ENCODE measurements around the gene DDOST.
A peak's percentile ranks its signal among the peaks of the same experiment; 100 is the strongest.

DDOST gene

DNA sequence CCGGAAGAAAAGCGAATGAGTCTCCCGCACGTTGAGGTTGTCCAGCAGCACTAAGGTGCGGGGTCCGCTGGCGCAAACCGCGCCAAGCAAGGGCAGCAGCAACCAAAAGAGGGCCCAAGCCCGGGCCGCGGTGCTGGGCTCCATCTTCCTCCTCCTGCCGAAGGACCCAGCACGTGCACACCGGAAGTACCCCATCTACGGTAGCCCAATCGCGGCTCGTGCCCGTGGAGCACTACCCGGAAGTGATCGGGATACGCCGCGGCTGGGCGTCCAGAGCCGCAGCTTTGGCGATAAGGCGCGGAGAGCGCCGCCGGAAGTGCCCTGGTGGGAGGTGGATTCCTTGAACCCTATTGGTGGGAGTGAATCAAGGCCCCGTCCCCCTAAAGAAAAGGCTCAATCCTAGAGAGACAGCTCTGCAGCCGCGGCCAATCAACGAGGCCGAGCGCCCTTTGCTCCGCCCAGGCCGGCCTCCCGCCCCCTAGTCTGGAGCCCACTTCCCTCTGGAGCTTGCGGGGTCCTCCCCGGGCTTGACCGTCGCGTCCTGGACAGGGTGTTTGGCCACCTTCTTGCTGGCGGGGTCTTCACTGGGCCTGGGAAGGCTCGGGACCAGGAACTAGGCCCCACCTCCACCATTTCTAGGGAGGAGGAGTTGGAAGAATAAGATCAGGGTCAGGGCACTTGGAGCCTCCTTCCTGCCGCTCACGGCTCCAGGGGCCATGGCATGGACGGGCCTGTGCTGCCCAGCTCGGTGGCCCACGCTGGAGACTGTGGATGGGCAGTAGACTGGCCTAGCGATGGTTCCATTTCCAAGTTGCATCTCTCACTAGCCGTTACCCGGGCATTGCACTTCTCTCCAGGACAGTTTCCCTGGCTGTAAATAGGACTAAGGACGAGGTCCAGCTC is at the start of gene DDOST:
Gene DDOST, minus strand, starts transcription at position 163 of the 903 bp plus-strand sequence. Its CDS starts 19 bp downstream, at position 144.
- peak; percentile 79 to 91 for DNase-seq (ENCODE audit: low read depth in 2 of 2, low spot score in 1 of 2)

DNA sequence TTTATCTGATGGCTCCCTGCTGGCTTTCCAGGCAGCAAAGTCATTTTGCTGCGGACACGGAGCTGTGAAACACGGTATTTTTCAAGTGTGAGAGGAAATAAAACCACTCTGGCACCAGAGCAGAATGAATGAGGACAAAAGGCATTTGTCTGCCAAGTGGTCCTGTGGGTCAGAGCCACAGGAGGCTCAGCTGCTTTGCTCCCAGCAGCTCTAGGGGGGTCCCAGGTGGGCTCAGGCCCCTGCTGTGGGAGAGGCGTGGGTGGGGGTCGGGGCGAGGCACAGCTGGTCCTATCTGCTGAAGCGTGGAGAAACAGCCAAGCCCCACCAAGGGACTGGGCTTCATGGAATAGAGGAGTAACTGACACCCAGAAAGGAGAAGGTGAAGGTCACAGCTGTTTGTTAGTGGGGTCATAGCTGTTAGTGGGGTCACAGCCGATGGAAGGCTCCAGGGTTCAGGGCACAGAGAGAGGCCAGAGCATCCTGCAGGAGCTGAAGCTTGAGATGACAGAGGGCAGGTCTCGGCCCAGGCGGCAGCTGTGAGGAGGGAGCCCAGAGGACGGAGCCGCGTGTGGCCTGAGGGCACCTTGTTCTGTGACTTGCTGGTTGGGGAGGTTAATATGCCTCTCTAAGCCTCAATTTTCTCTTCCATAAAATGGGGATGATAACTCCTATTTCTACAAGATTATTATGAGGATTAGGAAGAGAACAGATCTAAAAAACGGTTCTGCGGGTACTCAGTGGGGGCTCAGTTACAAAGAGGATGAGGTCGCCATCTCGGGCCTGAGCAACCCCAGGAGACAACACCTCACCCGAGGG is 49.5 kb upstream of the DDOST start:
- no peak for DNase-seq (ENCODE audit: low read depth in 2 of 2, low spot score in 1 of 2)

DNA sequence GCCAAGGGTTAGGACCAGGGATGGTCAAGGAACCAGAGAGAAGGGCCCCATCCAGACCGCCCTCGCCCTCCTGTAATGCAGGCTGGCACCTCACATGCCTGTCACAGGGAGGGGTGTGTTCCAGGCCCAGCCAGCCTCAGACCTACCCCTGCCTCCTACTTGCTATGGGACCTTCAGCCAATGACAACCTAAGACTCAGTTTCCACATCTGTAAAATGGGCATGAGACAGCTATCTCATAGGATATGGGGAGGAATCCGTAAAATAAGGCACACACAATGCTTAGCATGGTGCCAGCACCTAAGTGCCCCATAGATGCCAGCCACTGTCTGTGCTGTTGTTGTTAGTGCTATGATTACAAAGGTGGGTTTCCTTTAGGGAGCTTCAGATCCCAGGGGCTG is 48.7 kb upstream of the DDOST start:
- no peak for DNase-seq (ENCODE audit: low read depth in 2 of 2, low spot score in 1 of 2)

DNA sequence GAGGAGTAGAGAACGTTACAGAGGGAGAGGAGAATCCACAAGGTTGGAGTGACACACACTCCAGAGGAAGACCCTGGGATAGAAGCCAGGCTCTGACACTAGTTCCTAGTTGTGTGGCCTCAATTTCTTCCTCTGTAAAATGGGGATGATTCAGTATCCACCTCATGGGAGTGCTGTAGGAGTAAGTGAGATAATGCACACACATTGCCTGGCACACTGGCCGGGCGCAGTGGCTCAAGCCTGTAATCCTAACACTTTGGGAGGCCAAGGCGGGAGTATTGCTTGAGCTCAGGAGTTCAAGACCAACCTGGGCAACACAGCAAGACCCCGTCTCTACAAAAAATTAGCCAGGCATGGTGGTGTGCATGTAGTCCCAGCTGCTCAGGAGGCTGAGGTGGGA is 47.7 kb upstream of the DDOST start:
- DNase-seq (ENCODE audit: low read depth in 2 of 2, low spot score in 1 of 2) = no peak

DNA sequence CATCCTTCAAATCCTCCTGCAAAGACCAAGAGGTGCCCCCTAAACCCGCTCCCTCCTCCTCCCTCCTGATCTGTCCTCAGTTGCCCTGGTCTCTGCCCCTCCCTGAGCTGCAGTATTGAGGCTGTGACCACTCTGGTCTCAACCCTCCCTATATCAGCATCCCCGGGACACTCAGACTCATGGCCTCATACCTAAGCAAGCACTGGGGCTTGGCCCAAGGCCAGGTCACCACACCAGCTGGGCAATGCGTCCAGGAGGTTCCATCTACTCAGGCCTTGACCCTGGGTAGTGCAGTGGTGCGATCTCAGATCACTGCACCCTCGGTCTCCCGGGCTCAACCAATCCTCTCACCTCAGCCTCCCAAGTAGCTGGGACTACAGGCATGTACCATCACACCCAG is 46.9 kb upstream of the DDOST start:
- DNase-seq (ENCODE audit: low read depth in 2 of 2, low spot score in 1 of 2) = no peak

DNA sequence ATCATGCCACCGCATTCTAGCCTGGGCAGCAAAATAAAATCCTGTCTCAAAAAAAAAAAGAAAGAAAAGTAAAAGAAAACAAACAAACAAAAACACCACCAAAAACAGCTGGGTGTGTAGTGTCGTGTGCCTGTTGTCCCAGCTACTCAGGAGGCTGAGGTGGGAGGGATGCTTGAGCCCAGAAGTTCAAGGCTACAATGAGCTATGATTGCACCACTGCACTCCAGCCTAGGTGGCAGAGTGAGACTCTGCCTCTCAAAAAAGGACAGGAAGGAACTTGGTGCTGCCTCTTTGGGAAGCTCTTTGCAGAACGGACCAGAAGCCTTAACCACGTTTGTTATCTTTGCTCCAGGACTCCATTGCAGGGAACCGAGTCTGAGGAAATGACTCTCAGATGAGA is 45.7 kb upstream of the DDOST start:
- DNase-seq (ENCODE audit: low read depth in 2 of 2, low spot score in 1 of 2) = no peak

DNA sequence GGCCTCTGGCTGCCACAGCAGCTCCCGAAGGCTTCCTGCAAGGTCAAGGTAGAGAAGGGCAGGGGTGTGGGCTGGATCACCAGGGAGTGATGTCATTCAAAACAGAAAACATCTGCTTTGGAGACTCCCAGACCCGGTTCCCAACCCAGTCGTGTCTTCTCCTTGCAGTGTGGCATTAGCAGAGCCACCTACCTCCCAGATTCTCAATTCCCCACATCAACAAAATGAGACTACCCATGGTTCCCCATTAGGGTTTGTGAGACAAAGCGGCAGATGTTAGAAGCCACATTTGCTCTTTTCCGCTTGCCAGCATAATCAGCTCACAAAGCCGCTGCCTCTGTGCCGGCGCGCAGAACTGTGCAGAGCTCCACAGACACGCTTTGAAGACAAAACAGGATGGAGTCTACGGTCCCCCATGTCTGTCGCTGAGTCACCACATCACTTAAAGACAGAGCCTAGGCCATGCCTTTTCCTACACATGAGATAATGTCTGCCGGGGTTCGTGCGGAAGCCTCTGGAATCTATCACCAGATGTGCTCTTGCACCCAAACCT is 44.1 kb upstream of the DDOST start:
- no peak for DNase-seq (ENCODE audit: low read depth in 2 of 2, low spot score in 1 of 2)

DNA sequence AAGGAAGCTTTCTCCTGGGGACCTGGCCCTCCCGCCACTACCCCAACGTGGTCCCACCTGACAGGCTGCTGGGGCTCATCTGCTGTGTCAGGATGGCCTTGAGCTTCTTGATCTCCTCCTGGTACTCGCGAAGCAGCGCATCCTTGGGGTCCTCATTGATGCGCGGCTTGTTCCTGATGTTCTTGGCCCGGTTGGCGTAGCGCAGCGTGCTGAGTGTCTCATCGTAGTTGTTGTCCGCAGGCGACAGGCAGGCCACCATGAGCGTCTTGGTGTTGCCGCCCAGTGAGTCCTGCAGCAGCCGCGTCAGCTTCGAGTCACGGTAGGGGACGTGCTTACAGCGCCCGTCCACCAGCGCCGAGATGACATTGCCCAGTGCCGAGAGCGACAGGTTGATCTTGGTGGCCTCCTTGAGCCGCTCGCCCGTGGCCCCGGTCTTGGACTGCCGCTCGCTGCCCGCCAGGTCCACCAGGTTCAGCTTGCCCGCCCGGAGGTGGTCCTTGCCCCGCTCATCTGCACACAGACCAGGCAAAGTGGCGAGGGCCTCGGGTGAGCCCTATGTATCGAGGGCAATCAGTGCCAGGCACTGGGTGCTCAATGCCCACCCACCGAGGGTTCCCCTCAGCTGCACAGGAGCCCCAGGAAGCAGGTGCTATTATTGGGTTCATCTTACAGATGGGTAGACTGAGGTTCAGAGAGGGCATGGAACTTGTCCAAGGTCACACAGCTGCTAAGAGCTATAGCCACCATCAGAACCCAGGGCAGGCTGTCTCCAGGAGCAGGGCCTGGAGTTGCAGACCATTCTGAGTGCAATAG is 43.4 kb upstream of the DDOST start:
- no peak for DNase-seq (ENCODE audit: low read depth in 2 of 2, low spot score in 1 of 2)

DNA sequence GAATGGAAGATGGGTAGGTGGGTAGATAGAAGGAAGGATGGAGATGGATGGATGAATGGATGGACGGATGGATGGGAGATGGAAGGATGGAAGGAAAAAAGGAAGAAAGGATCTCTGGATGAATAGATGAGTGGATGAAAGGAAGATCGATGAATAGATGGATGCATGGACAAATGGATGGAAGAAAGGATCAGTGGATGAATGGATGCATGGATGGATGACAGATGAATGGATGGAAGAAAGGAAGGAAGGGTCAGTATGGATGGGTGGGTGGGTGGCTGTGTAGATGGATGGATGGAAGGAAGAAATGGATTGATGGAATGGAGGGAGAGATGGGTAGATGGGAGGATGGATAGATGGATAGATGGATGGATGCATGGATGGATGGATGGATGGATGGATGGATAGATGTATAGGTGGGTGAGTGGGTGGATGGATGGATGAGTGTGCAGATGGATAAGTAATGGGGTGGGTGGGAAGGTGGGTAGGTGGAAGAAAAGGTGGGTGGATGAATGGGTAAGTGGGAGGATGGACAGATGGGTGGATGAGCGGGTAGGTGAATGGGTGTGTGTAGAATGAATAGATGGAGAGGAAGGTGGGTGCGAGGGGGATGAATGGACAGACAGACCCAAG is 42.1 kb upstream of the DDOST start:
- DNase-seq (ENCODE audit: low read depth in 2 of 2, low spot score in 1 of 2) = no peak

DNA sequence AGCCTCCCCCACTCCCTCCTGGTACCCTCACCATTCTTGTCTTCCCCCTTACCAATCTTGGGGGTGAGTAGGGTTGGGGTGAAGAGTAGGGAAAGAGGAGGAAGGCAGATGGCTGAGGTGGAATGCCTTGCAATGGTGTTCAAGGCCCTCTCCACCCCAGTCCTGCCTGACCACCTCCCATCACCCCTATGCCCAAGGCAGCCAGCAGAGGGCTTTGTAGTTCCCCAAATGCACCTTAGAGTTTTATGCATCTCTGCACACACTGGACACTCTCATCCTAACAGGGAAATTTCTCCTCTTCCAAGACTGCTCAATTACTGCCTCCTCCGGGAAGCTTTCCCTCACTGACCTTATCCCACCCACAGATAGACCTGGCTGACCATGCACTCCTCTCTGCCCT is 41.2 kb upstream of the DDOST start:
- no peak for DNase-seq (ENCODE audit: low read depth in 2 of 2, low spot score in 1 of 2)

DNA sequence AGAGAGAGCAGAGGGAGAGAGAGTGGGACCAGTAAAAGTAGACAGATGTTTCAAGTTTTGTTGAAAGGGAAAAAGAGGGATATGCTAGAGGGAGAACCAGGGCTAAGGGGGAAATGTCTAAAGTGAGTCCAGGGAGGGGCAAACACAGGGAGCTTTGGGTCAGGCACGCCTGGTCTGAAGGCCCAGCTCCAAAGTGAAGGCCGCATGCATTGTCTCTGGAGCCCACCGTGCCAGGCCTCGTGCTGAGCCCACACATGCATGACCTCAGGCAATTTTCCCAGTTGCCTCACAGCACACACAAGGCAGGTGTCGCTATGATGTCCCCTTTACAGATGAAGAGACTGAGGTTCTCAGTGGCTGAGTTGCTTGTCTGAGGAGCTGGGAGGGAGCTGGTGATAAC is 40.7 kb upstream of the DDOST start:
- no peak for DNase-seq (ENCODE audit: low read depth in 2 of 2, low spot score in 1 of 2)

DNA sequence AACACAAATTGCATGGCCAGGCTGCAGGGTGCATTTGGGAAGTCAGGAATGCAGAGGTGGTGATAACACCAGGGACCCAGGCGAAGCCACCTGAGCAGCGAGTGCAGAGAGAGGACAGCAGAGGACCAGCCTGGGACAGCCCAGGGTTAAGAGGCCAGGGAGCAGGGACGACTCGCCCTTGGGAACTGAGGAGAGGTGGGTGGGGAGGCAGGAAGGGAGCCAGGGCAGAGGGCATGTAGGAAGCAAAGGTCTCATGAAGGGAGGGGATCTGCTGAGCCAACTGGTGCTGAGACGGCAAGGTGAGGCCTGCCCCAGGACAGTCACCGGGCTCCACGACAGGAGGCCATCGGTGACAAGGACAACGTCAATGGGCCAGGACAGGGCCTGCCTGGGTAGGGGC is 40.3 kb upstream of the DDOST start:
- DNase-seq (ENCODE audit: low read depth in 2 of 2, low spot score in 1 of 2) = no peak

DNA sequence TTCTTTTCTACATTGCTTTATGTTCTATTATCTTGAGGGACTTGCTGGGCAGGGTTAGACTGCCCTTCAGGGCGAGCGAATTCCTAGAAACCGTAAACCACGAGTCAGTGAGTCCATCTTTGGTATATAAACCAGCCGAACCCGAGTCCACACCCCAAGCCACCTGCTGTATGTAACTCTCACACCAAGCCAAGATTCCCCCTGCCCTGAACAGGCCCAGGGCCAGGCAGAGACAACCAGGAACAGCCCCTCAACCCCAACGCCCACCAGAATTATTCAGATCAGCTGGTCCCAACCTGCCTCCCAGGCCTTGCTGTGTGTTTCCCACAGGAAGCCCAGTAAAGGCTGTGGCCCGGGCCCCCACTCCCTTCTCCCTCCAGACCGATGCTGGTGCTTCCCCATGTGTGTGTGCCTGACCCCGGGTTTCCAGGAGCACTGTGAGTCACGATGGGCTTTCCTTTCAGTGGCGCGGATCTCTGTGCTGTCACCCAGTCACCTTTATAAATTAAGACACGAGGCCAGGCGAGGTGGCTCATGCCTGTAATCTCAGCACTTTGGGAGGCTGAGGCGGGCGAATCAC is 39.6 kb upstream of the DDOST start:
- no peak for DNase-seq (ENCODE audit: low read depth in 2 of 2, low spot score in 1 of 2)

DNA sequence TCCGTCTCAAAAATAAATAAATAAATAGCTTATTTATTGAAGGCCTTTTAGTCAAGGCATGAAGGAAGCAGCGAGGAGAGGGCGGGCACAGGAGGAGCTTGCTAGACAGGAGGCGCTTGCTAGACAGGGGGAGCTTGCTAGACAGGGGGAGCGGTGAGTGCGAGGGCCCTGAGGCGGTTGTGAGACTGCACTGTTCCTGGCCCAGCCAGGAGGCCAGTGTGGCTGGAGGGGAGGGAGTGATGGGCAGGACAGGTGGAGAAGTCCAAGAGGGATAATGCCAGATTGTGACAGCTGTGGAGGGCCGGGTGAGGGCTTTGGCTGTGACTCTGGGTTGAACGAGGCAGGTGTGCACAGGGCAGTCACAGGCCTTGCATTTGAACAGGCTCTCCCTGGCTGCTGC is 38.4 kb upstream of the DDOST start:
- DNase-seq (ENCODE audit: low read depth in 2 of 2, low spot score in 1 of 2) = no peak

DNA sequence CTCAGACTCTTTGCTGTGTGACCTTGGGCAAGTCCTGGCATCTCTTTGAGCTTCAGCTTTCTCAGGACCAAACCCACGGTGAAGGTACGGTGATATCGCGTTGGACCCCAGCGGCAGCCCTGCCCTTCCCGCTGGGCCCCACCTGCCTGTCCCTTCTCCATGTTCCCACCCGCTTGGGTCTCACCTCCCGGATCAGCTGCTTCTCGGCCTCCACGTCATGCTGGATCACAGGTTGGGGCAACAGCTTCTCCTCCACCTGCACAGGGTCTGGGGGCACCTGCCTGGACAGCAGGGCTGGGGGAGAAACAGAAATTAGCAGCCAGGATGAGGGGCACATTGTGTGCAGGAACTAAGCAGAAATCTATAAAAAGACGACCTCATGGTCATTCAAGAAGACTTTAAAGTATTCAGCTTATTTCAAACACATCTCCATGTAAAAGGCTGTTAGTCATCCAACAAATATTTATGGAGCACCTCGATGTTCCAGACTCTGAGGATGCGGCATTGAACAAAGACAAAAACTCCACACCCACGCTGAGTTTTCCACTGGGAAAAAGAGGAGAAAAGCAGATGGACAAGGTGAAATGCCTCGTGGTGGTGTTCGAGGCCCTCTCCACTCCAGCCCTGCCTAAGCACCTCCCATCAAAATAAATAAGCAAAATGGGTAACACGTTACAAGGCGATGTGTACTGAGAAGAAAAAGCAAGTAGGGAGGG is 37.2 kb upstream of the DDOST start:
- no peak for DNase-seq (ENCODE audit: low read depth in 2 of 2, low spot score in 1 of 2)

DNA sequence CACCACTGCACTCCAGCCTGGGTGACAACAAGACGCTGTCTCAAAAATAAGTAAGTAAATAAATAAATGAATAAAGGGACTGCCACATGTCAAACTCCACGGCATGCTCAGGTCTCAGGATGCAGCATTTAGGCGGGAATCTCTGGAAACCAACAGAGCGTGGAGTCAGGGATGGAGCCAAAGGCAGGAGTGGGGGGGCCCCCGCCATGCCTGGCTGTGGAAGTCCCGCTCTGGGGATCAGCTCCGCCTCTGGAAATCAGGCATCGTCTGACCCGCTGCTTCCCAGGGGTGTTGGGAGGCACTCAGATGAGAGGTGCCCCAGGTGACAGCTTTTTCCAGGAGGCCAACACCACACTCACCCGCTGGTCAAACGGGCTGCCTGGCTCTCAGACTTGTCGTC is 36.4 kb upstream of the DDOST start:
- DNase-seq (ENCODE audit: low read depth in 2 of 2, low spot score in 1 of 2) = no peak

DNA sequence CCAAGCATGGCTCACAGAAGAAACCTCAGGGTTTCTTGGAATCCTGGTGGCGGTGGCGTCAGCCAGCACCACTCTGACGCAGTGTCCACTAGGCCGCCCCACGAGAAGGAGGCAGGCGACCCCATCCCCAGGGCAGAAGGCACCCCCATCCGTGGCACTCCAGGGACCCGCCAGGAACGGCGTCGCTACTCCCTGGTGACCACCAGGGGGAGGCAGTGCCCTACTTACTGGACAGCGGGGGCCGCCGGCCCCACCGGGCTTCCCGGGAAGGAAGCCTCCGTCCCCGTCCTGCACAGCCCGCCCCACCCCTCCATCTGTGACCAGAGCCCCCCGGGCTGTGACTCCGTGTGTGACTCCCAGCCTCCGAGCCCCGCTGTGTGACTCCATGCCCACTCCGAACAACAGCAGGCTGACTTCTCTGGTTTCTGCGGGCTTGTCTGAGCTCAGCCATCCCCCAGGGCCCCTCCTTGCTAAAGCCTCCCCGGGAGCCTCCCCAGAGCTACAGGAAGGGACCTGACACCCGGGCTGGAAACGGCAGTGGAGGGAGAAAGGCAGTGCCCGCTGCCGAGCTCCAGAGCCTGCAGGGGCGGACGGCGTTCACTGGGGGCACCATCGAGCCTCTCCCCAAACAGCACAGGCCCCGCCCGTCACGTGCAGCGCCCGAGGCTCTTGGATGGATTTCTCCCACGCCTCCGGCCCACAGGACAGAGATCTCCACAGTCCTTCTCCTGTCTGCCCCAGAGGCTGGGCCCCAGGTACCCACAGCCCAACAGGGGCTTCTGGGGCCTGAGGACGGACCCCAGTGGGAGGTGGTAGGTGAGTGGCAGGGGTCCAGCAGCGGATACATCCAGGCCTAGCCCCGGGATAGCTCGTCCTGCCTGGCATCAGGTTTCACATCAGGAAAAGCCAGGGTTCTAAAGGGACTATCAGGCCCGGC is 35.5 kb upstream of the DDOST start:
- peak; percentile 34 to 42 for DNase-seq (ENCODE audit: low read depth in 2 of 2, low spot score in 1 of 2)

DNA sequence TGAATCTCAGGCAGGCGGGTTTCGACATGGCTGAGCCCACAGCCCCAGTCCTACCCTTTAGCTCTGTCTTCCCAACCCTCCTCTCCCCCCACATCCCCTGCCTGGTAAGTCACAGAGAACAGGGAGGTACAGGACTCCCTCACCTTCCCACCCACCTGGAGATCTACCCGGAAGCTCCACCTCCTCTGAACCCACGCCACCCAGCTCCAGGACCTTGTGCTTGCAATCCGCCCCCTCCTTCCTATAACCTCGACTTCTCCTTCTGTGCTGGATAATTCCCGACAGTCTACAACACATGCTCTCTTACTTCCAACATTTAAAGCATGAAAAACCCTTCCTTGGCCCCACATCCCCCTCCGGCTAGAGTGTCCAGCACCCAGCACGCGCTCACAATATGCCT is 34.3 kb upstream of the DDOST start:
- DNase-seq (ENCODE audit: low read depth in 2 of 2, low spot score in 1 of 2) = no peak

DNA sequence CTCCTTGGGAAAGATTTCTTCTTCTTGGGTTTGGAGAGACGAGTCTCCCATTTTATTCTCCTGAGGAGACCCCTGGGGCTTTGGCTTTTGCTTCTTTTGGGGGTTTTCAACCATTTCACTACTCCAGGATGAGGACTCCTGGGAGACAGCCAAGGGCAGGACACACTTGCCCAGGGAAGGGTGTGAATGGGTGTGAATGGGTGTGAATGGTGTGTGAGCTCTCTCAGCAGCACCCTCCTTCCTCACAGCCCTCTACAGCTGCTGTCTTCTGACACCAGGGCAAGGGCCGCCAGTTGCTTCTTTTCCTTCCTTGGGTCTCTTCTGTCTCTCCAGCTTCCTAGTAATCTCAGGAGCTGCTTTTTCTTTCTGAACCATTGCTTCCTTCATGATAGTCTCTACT is 32.5 kb upstream of the DDOST start:
- no peak for DNase-seq (ENCODE audit: low read depth in 2 of 2, low spot score in 1 of 2)

Data from stimulated activated CD8-positive, alpha-beta memory T cell treated with anti-CD3 and anti-CD28 coated beads, Interleukin-4, amount 100 ng/mL, for 4 hours (primary cell).